HTERT RPE-1 (cell line): Measurements from ENCODE around the gene ADIG.

ENCODE experiments used
- in situ Hi-C: fragments of 300-500 bp; cut with MboI; formaldehyde crosslinking; loops from 4 replicates; pipeline ENCODE4 v1.14.3; 2020; ENCODE audit warnings: low sequenced_read_pairs

ADIG gene

DNA sequence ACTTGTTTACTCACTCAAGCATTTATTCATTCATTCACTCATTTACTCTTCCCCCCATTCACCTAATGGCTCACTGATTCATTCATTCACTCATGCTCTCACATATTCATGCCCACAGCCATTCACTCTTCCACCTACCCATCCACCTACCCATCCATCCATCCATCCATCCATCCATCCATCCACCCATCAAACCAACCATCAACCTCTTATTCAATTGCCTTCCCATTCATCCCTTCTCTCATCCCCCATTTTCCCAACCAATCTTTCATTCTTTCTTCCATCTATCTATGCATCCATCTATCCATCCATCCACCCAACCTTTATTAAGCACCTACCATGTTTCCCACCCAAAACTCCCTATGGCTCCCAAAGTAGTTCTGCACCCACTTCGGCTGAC lies 19.1 kb downstream of the ADIG start:
- in situ Hi-C loops = no loop called here

DNA sequence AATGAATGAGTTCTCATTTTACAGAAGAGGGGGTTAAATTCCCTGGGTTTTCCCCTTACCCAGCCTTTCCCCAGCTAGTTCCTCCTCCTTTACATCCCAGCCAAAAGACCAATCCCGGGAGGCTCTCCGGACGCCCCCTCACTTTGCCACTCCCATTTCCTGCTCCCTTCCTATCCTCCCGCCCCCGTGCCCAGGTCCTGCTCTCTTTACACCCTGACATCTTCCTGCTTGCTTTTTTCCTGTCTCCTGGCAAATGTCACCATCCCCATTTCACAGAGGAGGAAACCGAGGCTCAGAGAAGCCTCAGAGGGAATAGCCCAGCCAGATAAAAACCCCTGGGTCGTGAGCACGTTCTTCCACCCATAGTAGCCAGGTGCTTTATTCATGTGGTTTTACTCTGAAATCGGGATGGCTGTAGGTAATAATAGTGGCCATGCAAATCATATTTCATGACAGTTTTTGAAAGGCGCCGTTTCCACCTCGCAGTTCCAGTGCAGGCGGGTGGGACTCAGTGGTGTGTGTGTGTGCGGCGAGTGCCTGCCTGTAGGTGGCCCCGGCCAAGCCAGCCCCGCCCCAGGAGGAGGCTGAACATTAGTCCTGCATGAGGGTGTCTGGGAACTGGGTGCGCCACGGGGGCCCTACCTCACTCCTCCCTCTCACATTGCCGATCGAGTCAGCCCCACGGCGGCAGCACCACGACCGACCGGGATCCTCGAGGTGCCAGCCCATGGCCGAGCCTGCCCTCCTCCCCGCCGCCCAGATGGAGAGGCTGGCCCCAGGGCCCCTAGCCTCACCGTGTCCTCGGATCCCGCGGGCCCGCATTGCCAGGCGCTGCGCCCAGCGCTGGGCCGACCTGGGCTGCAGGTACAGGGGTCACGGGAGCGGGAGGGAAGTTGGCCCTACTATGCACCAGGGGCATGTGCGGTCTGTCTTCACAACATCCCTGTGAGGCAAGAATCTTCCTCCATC lies 20.5 kb downstream of the ADIG start, which contains the start of gene ARHGAP40:
Gene ARHGAP40, plus strand, starts transcription at position 594 of the 969 bp plus-strand sequence.
- in situ Hi-C loops = no loop called here

GRCh38 chr20:38602185-38602581 lies 21.2 kb downstream of the ADIG start:
- in situ Hi-C loops = no loop called here

GRCh38 chr20:38603286-38603685 lies 22.3 kb downstream of the ADIG start:
- in situ Hi-C loops = no loop called here

DNA sequence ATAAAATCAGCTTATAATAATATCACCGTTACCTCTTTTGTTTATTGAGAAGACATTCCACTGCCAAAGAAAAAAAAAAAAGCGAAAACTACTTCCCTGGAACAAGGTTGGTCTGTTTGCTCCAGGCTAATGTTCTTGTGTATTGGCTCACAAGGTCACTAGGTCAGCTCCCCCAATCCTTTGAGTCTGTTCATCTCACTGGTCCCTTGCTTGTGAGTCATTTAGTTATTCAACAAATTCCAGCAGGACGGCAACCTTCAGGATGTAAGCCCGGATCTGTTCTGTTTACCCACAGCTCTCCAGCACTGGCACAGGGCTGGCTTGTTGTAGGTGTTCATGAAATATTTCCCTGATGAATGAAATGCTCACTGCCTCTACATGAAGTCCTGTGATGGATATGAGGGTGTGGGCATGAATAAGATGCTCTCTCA lies 23.9 kb downstream of the ADIG start:
- in situ Hi-C loops = no loop called here

DNA sequence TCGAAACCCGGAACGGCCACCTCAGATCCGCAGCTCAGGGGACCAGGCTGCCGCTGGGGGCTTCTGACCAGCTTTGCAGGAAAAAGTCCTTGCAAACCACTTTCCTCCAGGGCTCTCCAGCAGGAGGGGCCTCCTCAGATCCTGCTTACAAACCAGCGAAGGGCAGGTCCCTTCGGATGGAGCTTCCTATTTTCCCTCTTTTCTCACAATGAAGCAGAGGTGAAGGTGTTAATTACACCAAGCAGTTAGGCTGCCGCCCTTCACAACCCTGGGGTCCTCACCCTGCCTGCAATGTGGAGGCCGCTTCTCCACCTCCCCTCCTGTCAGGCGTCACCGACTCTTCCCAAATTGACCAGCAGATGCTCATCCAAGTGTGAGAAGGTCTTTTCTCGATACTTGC lies 26.4 kb downstream of the ADIG start:
- in situ Hi-C loops = no loop called here

- in situ Hi-C loops = no loop called here
These were observed 27.2 kb downstream of the ADIG start for GRCh38 chr20:38608188-38608587.

- in situ Hi-C loops = no loop called here
These were observed 28.8 kb downstream of the ADIG start for GRCh38 chr20:38609815-38610214.

DNA sequence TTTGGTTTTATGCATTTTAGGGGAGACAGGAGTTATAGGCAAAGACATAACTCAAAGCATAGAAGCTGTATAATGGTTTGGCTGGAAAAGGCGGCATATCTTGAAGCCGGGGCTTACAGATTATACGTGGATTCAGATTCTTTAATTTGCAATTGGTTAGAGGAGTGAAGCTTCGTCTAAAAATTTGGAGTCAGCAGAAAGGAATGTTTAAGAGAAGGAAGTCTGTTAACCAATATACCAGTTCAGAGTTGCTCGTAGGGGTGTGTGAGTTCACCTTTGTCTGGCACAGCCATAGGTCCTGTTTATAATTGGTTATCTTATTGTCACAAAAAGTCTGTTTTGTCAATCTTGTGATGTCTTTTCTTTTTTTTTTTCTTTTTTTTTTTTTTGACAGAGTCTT lies 29.5 kb downstream of the ADIG start:
- in situ Hi-C loops = no loop called here

DNA sequence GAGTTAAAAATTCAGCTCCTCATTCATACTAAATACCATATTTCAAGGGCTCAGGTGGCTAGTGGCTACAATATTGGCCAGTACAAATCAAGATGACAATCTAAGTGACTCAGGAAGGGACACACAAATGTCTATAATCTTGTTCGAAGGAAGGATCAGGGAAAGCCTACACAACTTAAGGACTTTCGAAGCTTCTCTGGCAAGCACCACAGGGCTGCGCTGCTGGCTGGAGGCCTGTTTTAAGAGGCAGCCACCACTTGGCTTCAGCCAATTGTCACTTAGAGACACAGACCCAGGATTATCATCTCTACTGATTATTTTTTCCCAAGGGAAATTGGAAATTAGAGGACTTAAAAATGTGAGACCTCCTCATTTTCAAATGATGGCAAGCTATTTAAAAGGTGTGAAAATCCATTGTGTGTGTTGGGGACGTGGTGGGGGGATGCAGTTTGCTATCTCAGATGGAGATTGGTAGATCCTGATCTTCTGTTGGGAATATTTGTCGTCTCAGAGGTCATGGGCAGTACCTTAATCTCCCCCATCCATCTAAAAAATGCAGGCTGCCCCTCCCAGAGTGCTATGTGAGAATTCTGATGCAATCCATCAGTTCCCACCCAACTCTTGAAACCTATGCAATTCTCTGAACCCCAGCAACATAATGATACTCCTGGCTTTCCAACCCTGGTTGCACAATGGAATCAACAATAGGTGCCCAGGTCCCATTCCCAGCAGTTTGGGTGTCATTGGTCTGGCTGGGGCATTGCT lies 31.9 kb downstream of the ADIG start:
- in situ Hi-C loops = no loop called here

DNA sequence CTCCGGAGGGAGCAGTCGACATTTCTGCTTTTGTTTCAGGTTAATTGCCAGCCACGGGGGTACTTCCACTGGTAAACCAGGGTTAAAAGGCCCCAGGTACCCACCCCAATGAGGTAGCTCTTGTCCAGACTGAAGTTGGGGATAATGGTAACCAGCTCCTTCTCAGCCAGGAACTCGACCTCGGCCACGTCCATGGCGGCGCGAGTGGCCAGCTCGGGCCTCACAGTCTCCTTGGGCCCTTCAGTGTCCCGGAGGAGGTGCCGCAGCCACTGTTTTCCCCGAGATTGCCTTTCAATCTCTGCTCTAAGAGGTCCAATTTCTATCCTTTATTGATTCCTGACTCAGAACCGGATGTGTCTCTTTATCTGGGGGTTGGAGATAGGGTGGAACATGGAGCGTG lies 34.3 kb downstream of the ADIG start:
- in situ Hi-C loops = no loop called here

DNA sequence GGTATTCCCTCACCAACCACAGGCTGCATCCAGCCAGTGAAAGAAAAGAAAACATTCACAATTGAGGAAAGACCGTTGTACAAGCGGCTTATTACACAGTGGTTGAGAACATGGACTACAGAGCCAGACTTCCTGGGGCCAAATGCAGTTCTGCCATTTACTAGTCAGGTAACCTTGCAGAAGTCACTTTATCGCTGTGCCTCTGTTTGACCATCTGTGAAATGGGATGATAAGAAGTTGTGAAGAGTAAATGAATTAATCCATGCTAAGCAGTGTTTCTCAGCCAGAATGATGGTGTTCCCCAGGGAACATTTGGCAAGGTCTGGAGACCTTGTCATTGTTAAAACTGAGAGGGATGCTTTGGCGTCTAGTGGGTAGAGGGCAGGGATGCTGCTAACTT lies 35.5 kb downstream of the ADIG start:
- in situ Hi-C loops = no loop called here

DNA sequence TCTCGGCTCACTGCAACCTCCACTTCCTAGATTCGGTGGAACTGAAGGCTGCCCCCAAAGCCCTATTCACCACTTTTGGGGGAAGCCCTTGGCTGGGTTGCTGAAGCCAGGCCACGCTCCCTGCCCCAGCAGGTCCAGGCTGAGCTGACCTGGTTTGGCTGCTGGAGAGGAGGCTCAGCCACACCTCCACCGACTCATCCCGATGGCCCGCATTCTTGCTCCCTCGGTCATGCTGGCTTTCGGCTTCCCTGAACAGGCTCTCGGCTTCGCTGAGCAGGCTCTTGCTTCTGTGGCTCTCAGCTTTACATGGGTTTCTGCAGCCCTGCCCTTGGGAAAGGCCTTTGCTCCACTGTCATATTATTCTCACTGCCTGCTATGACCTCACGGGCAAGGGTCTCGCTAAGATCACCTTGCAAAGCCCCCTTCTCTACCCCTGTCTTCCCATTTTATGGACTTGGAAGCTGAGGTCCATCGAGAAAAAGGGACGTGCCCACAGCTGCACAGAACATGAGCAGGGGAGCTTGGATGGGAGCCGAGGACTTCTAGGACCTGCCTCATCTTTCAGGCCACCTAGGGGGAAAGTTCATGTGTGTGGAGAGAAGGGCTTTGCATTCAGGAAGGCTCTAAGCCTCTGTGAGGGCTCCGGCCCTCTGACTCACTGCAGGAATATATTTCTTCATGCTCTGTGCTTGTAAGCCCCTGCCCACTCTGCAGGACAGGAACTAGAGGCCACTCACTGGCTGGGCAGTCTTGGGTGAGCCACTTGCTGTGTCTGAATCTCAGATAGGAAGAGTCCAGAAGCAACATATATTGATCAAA lies 36.2 kb downstream of the ADIG start:
- in situ Hi-C loops = no loop called here

GRCh38 chr20:38617830-38618196 lies 36.8 kb downstream of the ADIG start:
- in situ Hi-C loops = no loop called here

GRCh38 chr20:38620441-38620840 lies 39.4 kb downstream of the ADIG start:
- in situ Hi-C loops = no loop called here

GRCh38 chr20:38623061-38623460 lies 42.1 kb downstream of the ADIG start:
- in situ Hi-C loops = no loop called here

DNA sequence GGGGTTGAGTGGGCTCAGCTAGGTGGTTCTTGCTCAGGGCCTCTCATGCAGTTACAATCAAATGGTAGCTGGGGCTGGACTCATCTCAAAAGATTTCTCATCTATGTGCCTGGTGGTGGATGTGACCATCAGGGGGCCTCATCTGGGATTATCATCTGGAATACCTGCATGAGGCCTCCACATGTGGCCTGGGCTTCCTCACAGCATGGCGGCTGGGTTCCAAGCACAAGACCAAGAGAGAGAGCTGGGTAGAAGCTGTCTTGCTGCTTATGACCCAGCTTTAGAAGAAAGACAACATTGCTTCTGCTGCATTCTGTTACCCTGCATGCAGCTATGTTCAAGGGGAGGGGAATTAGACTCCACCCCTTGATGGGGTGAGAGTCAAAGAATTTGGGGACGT lies 43.1 kb downstream of the ADIG start:
- in situ Hi-C loops = no loop called here

GRCh38 chr20:38625896-38626295 lies 44.9 kb downstream of the ADIG start:
- in situ Hi-C loops = no loop called here

GRCh38 chr20:38626921-38627659 lies 46.1 kb downstream of the ADIG start:
- in situ Hi-C loops = no loop called here
